Measurements from ENCODE around the gene POC1A.
"Not testable (repeated sequence)": the region's sequence is repeated elsewhere in the genome, so short reads cannot be mapped to it uniquely, and the experiment has no call there.

The POC1A gene

GRCh38 chr3:52061121-52061910 lies 92.9 kb downstream of the POC1A start:
- DNase-seq, result no peak

GRCh38 chr3:52059781-52060180 lies 94.4 kb downstream of the POC1A start:
- DNase-seq, result no peak

GRCh38 chr3:52057812-52058495 lies 96.3 kb downstream of the POC1A start:
- DNase-seq, result no peak

GRCh38 chr3:52056968-52057811 lies 97.0 kb downstream of the POC1A start:
- peak; percentile 91 for DNase-seq

GRCh38 chr3:52056521-52056967 lies 97.7 kb downstream of the POC1A start, which contains the start of gene DUSP7:
DUSP7 (minus strand) TSS chr3:52056571; CDS start chr3:52056366, 205 bp downstream.
- DNase-seq, result no peak

GRCh38 chr3:52055537-52056351 lies 98.5 kb downstream of the POC1A start:
- DNase-seq, result no peak

GRCh38 chr3:52054661-52055511 lies 99.3 kb downstream of the POC1A start:
- DNase-seq, result no peak

- DNase-seq, result no peak
These were observed 100.6 kb downstream of the POC1A start for GRCh38 chr3:52053307-52054304.

- DNase-seq, result no peak
These were observed 101.4 kb downstream of the POC1A start for GRCh38 chr3:52052831-52053306.

- no peak for DNase-seq
These were observed 102.8 kb downstream of the POC1A start for GRCh38 chr3:52051444-52051843.

GRCh38 chr3:52050571-52050970 lies 103.7 kb downstream of the POC1A start:
- no peak for DNase-seq

- DNase-seq, result no peak
These were observed 104.7 kb downstream of the POC1A start for GRCh38 chr3:52049503-52049902.

- DNase-seq, result no peak
These were observed 106.8 kb downstream of the POC1A start for GRCh38 chr3:52047295-52047960.

- no peak for DNase-seq
These were observed 107.4 kb downstream of the POC1A start for GRCh38 chr3:52046902-52047239.

GRCh38 chr3:52046186-52046901 lies 107.9 kb downstream of the POC1A start:
- DNase-seq, result no peak

GRCh38 chr3:52044869-52045619 lies 109.2 kb downstream of the POC1A start:
- no peak for DNase-seq

- DNase-seq, result no peak
These were observed 110.5 kb downstream of the POC1A start for GRCh38 chr3:52043750-52044149.

GRCh38 chr3:52043039-52043438 lies 111.2 kb downstream of the POC1A start:
- DNase-seq, result not testable (repeated sequence)

All from SIG-M5 (cell line).